Measurements from ENCODE around the gene IDH1.
A peak's percentile ranks its signal among the peaks of the same experiment; 100 is the strongest.
"Not testable (repeated sequence)": the region's sequence is repeated elsewhere in the genome, so short reads cannot be mapped to it uniquely, and the experiment has no call there.

The IDH1 gene

DNA sequence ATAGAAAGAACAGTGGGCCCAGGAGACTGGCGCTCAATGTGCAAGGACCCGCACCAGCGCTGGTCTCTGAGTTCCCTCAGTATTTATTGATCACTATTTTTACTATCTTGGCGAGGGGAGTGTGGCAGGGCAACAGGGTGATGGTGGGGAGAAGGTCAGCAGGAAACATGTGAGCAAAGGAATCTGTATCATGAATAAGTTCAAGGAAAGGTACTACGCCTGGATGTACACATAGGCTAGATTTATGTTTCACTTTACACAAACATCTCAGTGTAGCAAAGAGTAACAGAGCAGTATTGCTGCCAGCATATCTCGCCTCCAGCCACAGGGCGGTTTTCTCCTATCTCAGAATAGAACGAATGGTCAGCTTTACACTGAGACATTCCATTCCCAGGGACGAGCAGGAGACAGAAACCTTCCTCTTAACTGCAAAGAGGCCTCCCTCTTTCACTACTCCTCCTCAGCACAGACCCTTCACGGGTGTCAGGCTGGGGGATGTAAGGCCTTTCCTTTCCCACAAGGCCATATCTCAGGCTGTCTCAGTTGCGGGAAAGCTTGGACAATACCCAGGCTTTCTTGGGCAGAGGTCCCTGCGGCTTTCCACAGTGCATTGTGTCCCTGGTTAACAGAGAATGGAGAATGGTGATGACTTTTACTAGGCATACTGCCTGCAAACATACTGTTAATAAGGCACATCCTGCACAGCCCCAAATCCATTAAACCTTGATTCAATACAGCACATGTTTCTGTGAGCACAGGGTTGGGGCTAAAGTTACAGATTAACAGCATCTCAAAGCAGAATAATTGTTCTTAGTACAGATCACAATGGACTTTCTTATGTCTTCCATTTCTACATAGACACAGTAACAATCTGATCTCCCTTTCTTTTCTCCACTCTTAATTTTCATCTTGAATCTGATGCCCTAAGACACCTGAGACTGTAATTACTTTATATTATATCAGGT is 2.3 kb upstream of the IDH1 start:
- DNase-seq (ENCODE audit: low spot score), result not testable (repeated sequence)

DNA sequence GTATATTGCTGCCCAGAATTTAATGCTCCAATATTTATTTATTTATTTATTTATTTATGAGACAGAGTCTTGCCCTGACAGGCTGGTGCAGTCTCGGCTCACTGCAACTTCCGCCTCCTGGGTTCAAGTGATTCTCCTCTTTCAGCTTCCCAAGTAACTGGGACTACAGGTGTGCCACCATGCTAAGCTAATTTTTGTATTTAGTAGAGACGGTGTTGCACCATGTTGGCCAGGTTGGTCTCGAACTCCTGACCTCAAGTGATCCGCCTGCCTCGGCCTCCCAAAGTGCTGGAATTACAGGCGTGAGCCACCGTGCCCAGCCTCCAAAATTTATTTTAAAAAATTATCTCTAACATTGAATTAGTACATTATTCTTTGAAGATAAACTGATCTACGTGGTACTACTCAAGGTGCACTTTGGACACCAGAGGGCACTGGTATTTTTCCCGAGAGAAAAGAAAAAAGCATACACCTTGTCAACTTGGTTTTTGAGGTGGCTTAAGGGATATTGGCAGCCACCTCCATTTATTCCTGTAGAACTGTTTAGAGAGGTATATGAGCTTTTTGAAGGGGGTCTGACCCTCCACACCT is 1.4 kb upstream of the IDH1 start:
- no peak for DNase-seq (ENCODE audit: low spot score)

- DNase-seq (ENCODE audit: low spot score), result no peak
These were observed 761 bp upstream of the IDH1 start for GRCh38 chr2:208255557-208256106.

- peak; percentile 87 for DNase-seq (ENCODE audit: low spot score)
These were observed 577 bp downstream of the IDH1 start for GRCh38 chr2:208254118-208254870.

DNA sequence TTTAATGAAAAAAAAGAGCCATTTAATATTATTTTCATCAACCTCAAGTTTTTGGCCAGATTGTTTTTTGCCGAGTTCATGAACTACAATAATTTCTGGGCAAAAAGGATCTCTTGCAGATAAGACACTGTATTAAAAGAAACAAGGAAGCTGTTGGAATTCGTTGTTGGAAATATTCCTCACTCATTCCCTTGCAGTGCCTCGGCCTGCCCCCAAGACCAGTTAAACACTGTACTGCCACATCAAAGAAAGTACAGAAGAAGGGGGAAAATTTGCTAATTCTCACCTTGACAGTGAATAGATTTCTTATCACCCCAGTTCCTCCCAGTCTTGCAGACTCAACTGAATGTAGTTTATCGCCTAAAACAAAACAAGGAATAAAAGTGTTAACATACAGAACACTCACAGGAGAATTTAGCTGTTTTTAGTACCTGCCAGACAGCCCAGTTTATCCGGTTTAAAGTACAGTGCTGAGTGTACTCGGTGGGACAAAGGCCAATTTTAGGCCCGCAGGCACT is 1.2 kb downstream of the IDH1 start:
- no peak for DNase-seq (ENCODE audit: low spot score)

DNA sequence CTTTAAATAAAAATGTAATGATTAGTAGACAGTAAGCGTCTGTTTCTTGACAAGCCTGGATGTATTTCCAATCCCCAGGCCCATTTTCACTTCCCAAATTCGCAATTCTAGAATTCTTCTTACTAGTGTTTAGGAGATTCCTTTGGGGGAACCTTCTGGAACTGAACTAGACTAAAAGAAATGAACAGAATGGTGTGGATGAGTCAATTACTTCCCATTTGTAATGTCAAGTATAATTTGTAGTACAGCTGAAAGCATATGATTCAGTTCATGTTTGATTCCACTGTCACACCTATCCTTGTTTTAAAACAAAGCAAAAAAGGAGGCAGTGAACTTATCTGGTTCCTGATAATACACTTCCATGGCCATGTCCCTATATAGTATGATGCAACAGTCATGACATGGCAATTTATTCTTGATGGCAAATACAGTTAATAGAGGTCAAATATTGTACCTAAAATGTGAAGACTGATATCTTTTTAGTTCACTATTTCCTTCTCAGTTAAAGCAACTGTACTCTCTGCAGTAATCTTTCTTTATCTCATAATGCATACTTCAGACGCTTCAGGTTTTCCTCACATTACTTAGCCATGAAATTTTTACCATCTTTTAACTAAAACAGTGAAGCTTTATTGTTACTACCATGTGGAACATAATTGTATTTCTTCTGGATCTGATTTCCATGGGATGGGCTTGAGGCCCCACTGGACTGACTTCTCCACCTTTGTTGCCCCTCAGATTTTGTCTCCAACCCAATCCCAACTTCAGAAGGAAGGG is 2.0 kb downstream of the IDH1 start:
- DNase-seq (ENCODE audit: low spot score), result no peak

- DNase-seq (ENCODE audit: low spot score), result no peak
These were observed 3.8 kb downstream of the IDH1 start for GRCh38 chr2:208251098-208251497.

- no peak for DNase-seq (ENCODE audit: low spot score)
These were observed 4.5 kb downstream of the IDH1 start for GRCh38 chr2:208250388-208250787.

DNA sequence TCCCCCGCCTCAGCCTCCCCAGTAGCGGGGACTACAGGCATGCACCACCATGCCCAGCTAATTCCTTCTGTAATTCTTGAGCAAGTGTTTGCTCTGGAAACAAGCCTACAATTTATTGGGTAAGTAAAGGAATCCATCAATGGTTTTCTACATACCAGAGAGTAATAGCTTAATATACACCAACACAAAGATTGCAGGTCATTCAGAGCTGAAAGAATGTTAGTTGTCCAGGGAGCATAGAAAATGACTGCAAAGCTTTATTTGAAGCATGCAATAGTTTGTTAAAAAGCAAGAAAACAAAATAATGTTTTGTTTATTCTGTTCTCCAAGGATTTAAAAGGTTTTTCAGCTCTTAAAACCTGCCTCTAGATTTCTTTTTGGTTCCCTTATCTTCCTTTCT is 5.6 kb downstream of the IDH1 start:
- no peak for DNase-seq (ENCODE audit: low spot score)

- DNase-seq (ENCODE audit: low spot score), result no peak
These were observed 6.3 kb downstream of the IDH1 start for GRCh38 chr2:208248601-208249000.

DNA sequence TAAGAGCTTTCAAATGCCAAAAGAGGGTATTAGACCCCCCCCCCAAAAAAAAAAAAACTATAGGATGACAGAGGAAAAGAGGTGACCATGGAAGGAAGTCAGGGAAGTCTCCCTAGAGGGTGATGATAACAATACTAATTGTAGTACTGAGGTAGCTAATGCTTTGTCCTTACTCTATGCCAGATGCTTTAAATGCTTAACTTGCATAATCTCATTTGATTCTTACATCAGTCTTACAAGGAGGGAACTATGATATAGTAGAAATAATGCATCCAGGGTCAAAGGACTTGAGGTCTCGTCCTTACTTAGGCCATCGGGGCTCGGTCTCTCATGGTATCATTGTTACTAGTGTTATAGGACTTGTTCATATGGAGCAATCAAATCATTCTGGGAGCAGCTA is 9.1 kb downstream of the IDH1 start:
- DNase-seq (ENCODE audit: low spot score), result no peak

DNA sequence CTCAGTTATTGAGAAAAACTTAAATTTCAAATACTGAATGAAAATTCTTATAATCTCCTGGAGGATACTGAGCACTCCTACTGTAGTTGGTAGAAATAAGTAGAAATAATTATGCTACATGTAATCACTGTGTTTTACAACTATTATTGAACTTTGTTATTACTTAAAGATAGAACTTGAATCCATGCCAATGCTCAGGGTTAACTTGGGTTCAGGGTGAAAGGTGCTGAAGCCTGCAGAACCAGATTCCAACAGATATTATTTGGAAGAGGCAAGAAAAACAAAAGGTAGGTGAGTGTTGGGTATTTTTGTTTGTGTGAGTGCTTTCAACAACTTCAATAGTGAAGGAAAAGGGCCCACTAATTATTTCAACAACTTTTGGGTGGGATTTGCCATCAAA is 10.4 kb downstream of the IDH1 start:
- DNase-seq (ENCODE audit: low spot score), result no peak

DNA sequence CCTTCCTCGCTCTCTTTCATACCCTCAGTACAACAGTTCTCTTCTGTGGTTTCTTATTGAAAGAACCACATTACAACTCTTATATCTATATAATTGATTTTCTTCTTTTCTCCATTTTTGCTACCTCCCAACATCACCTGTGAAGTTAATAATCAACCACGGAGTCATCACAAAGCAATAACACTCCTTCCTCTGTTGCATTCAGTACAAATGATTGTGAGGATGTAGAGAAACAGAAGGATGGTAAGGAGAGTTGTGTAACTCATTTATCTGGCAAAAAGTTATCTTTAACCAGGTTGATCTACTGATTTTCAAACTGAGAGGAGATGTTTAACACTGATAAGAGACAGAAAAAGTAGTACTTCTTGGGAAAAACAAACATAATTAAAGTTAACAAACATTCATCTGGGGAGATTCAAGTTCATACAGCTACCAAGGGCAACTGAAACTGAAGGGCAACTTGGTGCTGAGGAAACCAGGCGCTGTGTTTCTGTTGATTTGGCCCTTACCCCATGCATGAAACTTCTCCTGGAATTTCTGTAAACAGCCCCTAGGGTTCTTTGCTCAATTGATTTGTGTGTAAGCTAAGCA is 14.2 kb downstream of the IDH1 start:
- no peak for DNase-seq (ENCODE audit: low spot score)

GRCh38 chr2:208239770-208240493 is 14.9 kb downstream of the IDH1 start:
- no peak for DNase-seq (ENCODE audit: low spot score)

DNA sequence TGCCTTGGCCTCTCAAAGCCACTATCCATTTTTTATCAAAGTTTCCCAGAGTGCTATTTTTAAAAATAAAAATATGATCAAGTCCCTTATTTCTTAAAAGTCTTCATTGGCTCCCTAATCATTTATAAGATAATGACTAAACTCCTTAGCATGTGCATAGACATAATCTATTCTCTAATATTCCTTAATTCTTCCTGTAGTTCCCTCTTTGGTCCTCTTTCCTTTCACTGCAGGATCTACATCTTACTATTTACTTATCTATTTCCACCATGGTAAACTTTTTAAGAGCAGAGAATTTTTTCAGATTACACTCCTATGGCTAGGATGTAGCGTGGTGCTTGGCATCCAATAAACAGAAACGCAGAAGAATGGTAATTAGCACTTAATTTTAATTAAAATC is 19.0 kb downstream of the IDH1 start:
- no peak for DNase-seq (ENCODE audit: low spot score)

GRCh38 chr2:208234786-208235185 is 20.1 kb downstream of the IDH1 start:
- no peak for DNase-seq (ENCODE audit: low spot score)

DNA sequence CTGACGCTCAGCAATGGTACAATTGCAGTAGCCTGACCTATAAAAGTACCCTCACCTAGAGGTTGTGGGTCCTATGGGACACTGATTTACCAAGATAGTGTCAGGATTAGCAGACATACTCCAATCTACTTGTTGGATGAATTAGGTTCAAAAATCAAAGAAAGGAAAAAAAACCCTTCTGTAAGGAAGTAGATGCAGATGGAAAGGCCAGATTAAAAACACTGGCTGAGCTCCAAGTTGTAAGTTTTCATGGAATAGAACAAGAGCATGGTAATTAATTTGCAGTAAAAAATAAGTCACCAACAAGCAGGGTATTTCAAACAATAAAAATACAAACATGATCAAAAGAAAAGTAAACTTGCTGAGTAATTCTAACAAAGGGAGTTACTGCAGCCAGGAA is 26.4 kb downstream of the IDH1 start:
- no peak for DNase-seq (ENCODE audit: low spot score)

DNA sequence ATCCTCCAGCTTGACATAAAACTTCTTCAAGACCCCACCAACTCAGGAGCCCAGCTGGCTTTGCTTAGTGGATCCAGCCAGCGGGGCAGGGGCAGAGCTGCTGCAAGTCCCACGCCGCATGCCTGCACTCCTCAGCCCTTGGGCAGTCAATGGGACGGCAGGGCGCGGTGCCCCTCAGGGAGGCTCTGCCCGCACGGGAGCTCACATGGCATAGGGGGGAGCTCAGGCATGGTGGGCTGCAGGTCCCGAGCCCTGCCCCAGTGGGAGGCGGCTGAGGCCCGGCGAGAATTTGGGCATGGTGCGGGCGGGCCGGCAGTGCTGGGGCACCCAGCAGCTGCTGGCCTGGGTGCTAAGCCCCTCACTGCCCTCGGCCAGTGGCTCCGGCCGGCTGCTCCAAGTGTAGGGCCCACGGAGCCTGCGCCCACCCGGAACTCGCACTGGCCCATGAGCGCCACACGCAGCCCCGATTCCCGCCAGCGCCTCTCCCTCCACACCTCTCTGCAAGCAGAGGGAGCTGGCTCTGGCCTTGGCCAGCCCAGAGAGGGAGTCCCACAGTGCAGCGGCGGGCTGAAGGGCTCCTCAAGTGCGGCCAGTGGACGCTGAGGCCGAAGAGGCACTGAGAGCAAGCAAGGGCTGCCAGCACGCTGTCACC is 27.2 kb downstream of the IDH1 start:
- DNase-seq (ENCODE audit: low spot score), result no peak

- DNase-seq (ENCODE audit: low spot score), result no peak
These were observed 30.1 kb downstream of the IDH1 start for GRCh38 chr2:208224802-208225201.

DNA sequence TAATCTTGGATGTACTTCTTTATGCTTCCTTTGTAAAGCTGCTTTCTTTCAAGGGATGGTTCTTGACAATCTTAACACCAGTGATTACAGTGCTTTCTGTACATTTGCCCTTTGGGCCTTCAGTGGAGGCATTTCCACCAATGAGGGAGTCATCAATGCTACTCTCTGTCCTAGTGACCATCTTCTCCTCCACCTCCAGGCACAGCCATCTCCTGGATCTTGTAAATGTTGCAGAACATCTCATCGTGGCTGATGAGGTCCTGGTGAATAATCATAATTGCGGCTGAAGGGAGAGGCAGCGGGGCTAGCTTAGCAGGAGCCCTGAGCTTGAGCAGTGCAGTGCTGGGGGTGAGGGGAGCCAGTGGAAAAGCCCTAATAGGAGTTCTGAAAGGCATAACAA is 32.5 kb downstream of the IDH1 start:
- no peak for DNase-seq (ENCODE audit: low spot score)
